NCI-H2227 (cell line): ENCODE results near the gene SCAF11.

ENCODE experiments used
- DNase-seq: peaks from one replicate; lab custom pipeline; 2025; ENCODE audit not compliant: unreplicated experiment; lab: John Stamatoyannopoulos, UW

SCAF11 gene

GRCh38 chr12:45915405-45915804, 75.0 kb downstream of the SCAF11 start:
- no peak for DNase-seq

- DNase-seq, result no peak
Measured at GRCh38 chr12:45914090-45914489, 76.3 kb downstream of the SCAF11 start.

GRCh38 chr12:45913631-45914030, 76.7 kb downstream of the SCAF11 start:
- no peak for DNase-seq

- DNase-seq, result peak; percentile 58
Measured at GRCh38 chr12:45912774-45913173, 77.6 kb downstream of the SCAF11 start.

- no peak for DNase-seq
Measured at GRCh38 chr12:45909041-45909713, 81.2 kb downstream of the SCAF11 start.

GRCh38 chr12:45907955-45908354, 82.4 kb downstream of the SCAF11 start:
- DNase-seq, result no peak

GRCh38 chr12:45898094-45898493, 92.3 kb downstream of the SCAF11 start:
- no peak for DNase-seq

- DNase-seq, result no peak
Measured at GRCh38 chr12:45895961-45896360, 94.4 kb downstream of the SCAF11 start.

- no peak for DNase-seq
Measured at GRCh38 chr12:45893240-45893639, 97.1 kb downstream of the SCAF11 start.

GRCh38 chr12:45890276-45890675, 100.1 kb downstream of the SCAF11 start:
- DNase-seq, result no peak

GRCh38 chr12:45887544-45887943, 102.8 kb downstream of the SCAF11 start:
- DNase-seq, result no peak

- no peak for DNase-seq
Measured at GRCh38 chr12:45886685-45887084, 103.7 kb downstream of the SCAF11 start.

- no peak for DNase-seq
Measured at GRCh38 chr12:45883187-45883586, 107.2 kb downstream of the SCAF11 start.

- no peak for DNase-seq
Measured at GRCh38 chr12:45880533-45880932, 109.8 kb downstream of the SCAF11 start.

GRCh38 chr12:45879363-45879895, 110.9 kb downstream of the SCAF11 start:
- DNase-seq, result no peak

GRCh38 chr12:45878630-45879255, 111.6 kb downstream of the SCAF11 start:
- no peak for DNase-seq

GRCh38 chr12:45877069-45877468, 113.3 kb downstream of the SCAF11 start:
- no peak for DNase-seq

GRCh38 chr12:45872446-45872845, 117.9 kb downstream of the SCAF11 start:
- no peak for DNase-seq
